A549 treated with CpdA at 1 μM for 4 hours (cell line): ENCODE results near the gene MGRN1. TPM values are rescaled to one million over a fixed set of nuclear protein-coding genes. Genes with fewer than 3 reads are reported as not detected.

ENCODE experiments used
- total RNA-seq: library from RNA; stranded (reverse); fragments of 200-300 nt; extraction: Qiagen RNA extraction; gene quantifications from 5 replicates; pipeline ENCODE4 v1.2.3, GENCODE V29; 2022; ENCODE audit warnings: low read depth

MGRN1 gene
- total RNA-seq, result 37.4 to 44.5 TPM (median 39.1 TPM) in 5 replicates

GRCh38 chr16:4624015-4624826 lies at the start of gene MGRN1:
Gene MGRN1, plus strand, starts transcription at chr16:4624826. Its CDS starts 135 bp downstream, at chr16:4624961.

DNA sequence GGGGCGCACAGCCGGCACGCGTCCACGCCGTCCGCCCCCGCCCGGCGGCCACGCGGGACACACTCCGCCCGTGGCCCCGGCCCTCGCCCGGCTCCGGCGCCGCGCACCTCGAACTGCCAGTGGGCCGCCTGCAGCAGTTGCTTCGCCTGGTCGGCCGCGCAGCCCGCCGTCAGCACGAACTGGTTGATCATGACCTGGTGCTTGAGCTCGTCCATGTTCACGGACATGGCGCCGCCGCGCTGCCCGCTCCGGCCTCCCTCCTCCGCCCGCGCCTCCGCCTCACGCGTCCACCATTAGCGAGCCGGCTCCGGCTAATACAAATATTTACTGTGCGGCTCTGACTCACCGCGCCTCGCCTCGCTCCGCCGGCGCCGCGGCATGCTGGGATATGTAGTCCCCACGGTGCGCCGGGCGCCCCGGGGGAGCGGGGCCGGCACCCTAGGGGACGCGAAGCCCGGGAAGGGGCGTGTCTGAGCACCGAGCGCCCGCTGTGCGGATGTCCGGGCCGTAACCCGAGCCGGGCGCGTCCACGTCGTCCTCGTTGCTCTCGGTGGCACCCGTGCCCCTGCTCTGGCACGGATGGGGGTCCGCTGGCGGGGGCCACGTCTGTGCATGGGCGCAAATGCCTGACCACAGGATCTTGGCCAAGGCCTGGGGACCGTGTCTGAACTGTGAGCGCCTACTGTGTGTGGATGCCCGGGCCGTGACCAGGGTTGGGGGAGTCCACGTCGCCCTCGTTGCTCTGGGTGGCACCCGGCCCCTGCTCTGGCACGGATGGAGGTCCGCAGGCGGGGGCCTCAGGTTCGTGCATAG lies 9.8 kb upstream of the MGRN1 start, which contains the start of gene UBALD1:
Gene UBALD1 (minus strand): TSS at position 318 of the 813 bp plus-strand sequence. CDS start 91 bp downstream, at position 227.

DNA sequence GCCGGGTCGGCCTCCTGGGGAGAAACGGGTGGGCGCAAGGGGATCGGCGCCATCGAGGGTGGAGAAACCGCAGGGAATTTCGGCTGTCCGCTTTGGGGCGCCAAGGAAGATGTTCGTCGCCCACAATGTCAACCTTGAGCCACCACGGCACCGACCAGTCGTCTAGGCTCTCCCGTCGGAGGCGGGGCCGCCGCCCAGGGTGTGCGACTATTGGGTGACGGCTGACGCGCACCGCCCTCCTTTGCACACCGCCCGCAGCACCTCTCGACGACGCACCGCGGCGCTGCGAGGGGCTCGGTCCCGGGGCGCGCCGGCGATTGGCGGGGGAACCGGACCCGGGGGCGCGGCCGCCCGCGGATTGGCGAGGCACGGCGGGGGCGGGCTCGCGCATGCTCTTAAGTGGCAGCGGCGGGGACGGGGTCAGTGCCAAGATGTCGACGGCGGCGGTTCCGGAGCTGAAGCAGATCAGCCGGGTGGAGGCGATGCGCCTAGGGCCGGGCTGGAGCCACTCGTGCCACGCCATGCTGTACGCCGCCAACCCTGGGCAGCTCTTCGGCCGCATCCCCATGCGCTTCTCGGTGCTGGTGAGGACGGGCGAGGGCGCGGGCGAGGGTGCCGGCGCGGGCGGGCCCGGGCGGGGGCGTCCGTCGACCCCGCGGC lies 68.8 kb downstream of the MGRN1 start, which contains the start of gene NUDT16L1:
Gene NUDT16L1 (plus strand): TSS at position 267 of the 660 bp plus-strand sequence. CDS start 165 bp downstream, at position 432.

GRCh38 chr16:4734063-4734729 lies 109.6 kb downstream of the MGRN1 start, which contains the start of the genes ANKS3 and DNAAF8:
Gene ANKS3, minus strand, starts transcription at chr16:4734271. Its CDS starts 4,122 bp downstream, at chr16:4730149.
Gene DNAAF8, plus strand, starts transcription at chr16:4734537. Its CDS starts 1,978 bp downstream, at chr16:4736515.

Other genes starting within 250 kb of the MGRN1 start
- gene CORO7, start 208.2 kb upstream of the MGRN1 start, total RNA-seq, result 11.8 to 18.6 TPM (median 14.5 TPM) in 5 replicates
- 58.0 to 78.6 TPM (median 76.4 TPM) in 5 replicates for gene DNAJA3, start 199.0 kb upstream of the MGRN1 start, total RNA-seq
- gene NMRAL1, start 150.2 kb upstream of the MGRN1 start, total RNA-seq, result 43.2 to 45.5 TPM (median 44.5 TPM) in 5 replicates
- gene HMOX2, start 148.4 kb upstream of the MGRN1 start, total RNA-seq, result 46.9 to 59.6 TPM (median 55.7 TPM) in 5 replicates
- 9.0 to 12.2 TPM (median 11.4 TPM) in 5 replicates for gene CDIP1, start 86.1 kb upstream of the MGRN1 start, total RNA-seq
- not detected in 5 replicates for gene C16orf96, start 68.5 kb upstream of the MGRN1 start, total RNA-seq
- gene UBALD1, start 9.9 kb upstream of the MGRN1 start, total RNA-seq, result 36.2 to 64.0 TPM (median 59.9 TPM) in 5 replicates
- 17.3 to 25.2 TPM (median 24.0 TPM) in 5 replicates for gene NUDT16L1, start 68.7 kb downstream of the MGRN1 start, total RNA-seq
- 21.0 to 28.3 TPM (median 26.5 TPM) in 5 replicates for gene ANKS3, start 109.4 kb downstream of the MGRN1 start, total RNA-seq
- gene DNAAF8, start 109.7 kb downstream of the MGRN1 start, total RNA-seq, result 1.3 to 2.3 TPM (median 2.0 TPM) in 5 replicates
- 7.4 to 10.0 TPM (median 8.3 TPM) in 5 replicates for gene ZNF500, start 142.3 kb downstream of the MGRN1 start, total RNA-seq
- not detected in 5 replicates for gene SEPTIN12, start 163.5 kb downstream of the MGRN1 start, total RNA-seq
- not detected in 5 replicates for gene SMIM22, start 170.5 kb downstream of the MGRN1 start, total RNA-seq
- 9.8 to 13.9 TPM (median 12.9 TPM) in 5 replicates for gene ROGDI, start 177.8 kb downstream of the MGRN1 start, total RNA-seq
- gene GLYR1, start 222.5 kb downstream of the MGRN1 start, total RNA-seq, result 40.2 to 49.2 TPM (median 44.3 TPM) in 5 replicates
- 26.4 to 29.5 TPM (median 29.3 TPM) in 5 replicates for gene UBN1, start 222.7 kb downstream of the MGRN1 start, total RNA-seq